Measurements from ENCODE around the gene COQ4.
"Not testable (repeated sequence)": the region's sequence is repeated elsewhere in the genome, so short reads cannot be mapped to it uniquely, and the experiment has no call there.

COQ4 gene

GRCh38 chr9:128322404-128323211 lies at the start of gene COQ4, which contains the start of gene TRUB2:
COQ4 (plus strand) TSS chr9:128322839; CDS start chr9:128322859, 20 bp downstream.
TRUB2 (minus strand) TSS chr9:128322447; CDS start chr9:128322408, 39 bp downstream.
- peak; percentile 79 to 87 (median 83) for DNase-seq (ENCODE audit: low read depth in 3 of 3, low spot score in 1 of 3)

GRCh38 chr9:128274245-128274644 lies 48.4 kb upstream of the COQ4 start:
- DNase-seq (ENCODE audit: low read depth in 3 of 3, low spot score in 1 of 3): no peak

- no peak for DNase-seq (ENCODE audit: low read depth in 3 of 3, low spot score in 1 of 3)
These were observed 47.2 kb upstream of the COQ4 start, which contains the start of gene GOLGA2 for GRCh38 chr9:128275198-128276007. GOLGA2 (minus strand) TSS chr9:128276007; CDS start chr9:128275976, 31 bp downstream.

- DNase-seq (ENCODE audit: low read depth in 3 of 3, low spot score in 1 of 3): peak; percentile 99 to 100 (median 100)
These were observed 46.5 kb upstream of the COQ4 start, which contains the start of gene SWI5 for GRCh38 chr9:128276008-128276573. SWI5 (plus strand) TSS chr9:128276276.

- no peak for DNase-seq (ENCODE audit: low read depth in 3 of 3, low spot score in 1 of 3)
These were observed 45.9 kb upstream of the COQ4 start for GRCh38 chr9:128276574-128277270.

- not testable (repeated sequence) for DNase-seq (ENCODE audit: low read depth in 3 of 3, low spot score in 1 of 3)
These were observed 43.3 kb upstream of the COQ4 start for GRCh38 chr9:128279088-128280073.

GRCh38 chr9:128280084-128280622 lies 42.5 kb upstream of the COQ4 start:
- no peak for DNase-seq (ENCODE audit: low read depth in 3 of 3, low spot score in 1 of 3)

- no peak for DNase-seq (ENCODE audit: low read depth in 3 of 3, low spot score in 1 of 3)
These were observed 40.1 kb upstream of the COQ4 start for GRCh38 chr9:128282500-128282899.

- DNase-seq (ENCODE audit: low read depth in 3 of 3, low spot score in 1 of 3): no peak
These were observed 37.4 kb upstream of the COQ4 start for GRCh38 chr9:128285033-128285784.

GRCh38 chr9:128286440-128286839 lies 36.2 kb upstream of the COQ4 start:
- DNase-seq (ENCODE audit: low read depth in 3 of 3, low spot score in 1 of 3): no peak

GRCh38 chr9:128288273-128289004 lies 34.2 kb upstream of the COQ4 start:
- DNase-seq (ENCODE audit: low read depth in 3 of 3, low spot score in 1 of 3): no peak

GRCh38 chr9:128292009-128292408 lies 30.6 kb upstream of the COQ4 start:
- DNase-seq (ENCODE audit: low read depth in 3 of 3, low spot score in 1 of 3): no peak

- no peak for DNase-seq (ENCODE audit: low read depth in 3 of 3, low spot score in 1 of 3)
These were observed 29.5 kb upstream of the COQ4 start for GRCh38 chr9:128293091-128293490.

- DNase-seq (ENCODE audit: low read depth in 3 of 3, low spot score in 1 of 3): no peak
These were observed 28.5 kb upstream of the COQ4 start for GRCh38 chr9:128294142-128294541.

GRCh38 chr9:128296340-128297220 lies 26.1 kb upstream of the COQ4 start:
- DNase-seq (ENCODE audit: low read depth in 3 of 3, low spot score in 1 of 3): no peak

GRCh38 chr9:128297221-128297773 lies 25.3 kb upstream of the COQ4 start:
- no peak for DNase-seq (ENCODE audit: low read depth in 3 of 3, low spot score in 1 of 3)
